ENCODE results near the gene ZNF541.
"Not testable (repeated sequence)": the region's sequence is repeated elsewhere in the genome, so short reads cannot be mapped to it uniquely, and the experiment has no call there.

The ZNF541 gene

DNA sequence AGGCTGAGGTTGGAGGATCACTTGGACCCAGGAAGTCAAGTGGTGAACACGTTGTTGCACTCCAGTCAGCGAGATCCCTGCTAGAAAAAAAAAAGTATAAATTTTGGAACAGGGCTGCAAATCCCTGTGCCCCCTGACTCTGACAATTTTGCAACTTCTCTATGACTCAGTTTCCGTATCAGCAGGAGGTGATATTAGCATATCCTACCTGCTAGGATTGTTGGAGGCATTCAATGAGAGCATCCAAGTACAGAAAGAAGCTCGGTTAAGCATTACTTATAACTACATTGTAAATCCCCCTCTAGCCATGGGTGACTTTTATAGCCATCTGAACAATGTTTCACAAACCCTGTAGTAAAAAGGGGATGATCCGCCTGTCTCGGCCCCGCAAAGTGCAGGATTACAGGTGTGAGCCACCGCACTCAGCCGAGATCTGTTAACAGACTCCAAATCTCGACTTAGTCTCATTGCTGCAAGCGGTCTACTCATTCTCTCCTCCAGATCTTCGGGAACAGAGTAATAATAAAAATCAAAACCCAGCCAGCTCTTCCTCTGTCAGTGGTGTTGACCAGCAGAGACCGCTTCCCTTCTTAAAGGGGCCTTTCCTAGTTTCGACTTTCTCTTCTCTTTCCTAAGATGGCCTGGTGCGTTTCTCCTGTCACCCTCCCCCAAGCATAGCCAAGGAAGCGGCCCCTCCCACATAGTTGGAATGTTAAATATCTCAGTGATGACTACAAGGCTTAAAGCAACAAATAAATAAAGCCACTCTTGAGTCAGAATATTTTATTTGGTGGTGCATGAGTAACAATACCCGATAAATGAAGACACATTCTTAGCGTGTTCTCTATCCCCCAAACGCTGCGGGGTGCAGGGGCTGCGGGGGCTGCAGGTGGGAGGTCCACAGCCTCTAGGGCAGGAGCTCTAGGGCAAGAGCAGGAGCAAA is 25.7 kb upstream of the ZNF541 start:
- DNase-seq = peak; percentile 67

DNA sequence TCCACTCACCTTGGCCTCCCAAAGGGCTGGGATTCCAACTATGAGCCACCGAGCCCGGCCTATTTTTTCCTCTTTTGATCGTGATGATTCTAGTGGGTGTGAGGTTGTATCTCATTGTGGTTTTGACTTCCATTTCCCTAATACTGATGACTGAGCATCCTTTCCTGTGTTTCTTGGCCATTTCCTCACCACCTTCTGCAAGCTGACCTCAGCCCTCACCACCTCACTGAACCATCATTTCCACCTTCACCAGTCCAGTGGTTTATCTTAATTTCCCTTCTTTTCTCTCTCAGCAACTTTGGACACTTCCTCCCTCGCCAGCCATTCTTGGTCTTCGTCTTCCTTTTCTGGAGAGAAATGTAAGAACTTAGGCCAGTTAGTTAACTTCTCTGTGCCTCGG is 23.0 kb upstream of the ZNF541 start:
- DNase-seq = peak; percentile 64

DNA sequence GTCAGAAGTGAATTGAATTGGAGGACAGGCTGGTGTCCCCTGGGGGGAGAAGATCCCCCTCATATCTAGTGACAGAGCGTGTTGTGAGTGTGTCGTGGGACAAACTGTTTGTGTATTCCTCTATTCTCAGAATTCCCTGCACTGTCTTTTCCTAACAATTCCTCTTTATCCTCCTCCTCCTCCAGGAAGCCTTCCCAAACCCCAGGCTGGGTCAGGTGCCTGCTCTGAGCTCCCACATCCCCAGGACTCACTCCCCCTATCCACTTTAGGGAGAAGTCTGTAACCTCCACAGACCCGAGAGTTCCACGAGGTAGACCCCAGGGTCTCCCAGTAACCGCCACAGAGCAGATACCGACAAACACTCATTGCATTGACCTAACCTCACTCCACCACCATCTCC is 20.9 kb upstream of the ZNF541 start:
- no peak for DNase-seq

DNA sequence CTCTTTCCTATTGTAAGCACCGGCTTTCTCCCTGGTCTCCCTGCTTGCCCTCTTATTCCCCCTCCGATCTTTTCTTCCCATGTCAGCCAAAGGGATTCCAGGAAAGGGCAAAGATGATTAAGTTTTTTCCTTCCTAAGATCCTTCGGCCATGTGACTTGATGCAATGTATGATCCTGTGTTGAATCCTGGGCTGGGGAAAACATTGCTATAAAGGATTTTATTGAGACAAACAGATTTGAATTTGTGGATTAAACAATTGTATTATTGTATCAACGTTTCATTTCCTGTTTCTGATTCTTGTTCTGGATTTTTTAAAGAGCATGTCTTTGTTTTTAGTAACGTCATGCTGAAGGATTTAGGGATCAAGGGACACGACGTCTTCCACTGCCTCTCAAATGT is 16.9 kb upstream of the ZNF541 start:
- no peak for DNase-seq

DNA sequence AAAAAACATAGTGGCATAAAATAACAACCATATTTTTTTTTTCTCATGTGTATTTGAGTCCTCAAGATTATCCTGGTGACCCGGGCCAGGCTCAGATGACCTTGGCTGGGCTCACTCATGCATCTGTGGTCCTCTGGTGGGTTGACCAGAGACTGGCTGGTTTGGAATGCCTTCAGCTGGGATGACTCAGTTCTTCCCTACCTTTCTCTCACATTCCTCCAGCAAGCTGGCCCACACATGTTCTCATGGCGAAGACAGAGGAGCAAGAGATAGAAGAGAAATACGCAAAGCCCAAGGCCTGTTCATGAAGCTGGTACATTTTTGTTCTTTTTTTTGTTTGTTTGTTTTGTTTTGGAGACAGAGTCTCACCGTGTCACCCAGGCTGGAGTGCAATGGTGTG is 14.3 kb upstream of the ZNF541 start:
- DNase-seq = no peak

DNA sequence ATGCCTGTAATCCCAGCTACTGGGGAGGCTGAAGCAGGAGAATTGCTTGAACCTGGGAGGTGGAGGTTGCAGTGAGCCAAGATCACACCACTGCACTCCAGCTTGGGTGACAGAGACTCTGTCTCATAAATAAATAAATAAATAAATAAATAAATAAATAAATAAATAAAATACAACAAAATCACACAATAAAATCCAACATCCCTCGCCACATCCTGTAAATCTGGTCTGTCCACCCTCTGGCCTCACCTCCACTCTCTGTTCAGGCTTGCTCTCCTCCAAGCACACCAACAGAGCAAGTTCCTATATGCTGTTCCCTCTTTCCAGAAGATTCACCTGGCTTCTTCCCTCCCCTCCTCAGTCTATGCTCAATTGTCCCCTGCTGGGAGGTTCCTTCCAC is 10.2 kb upstream of the ZNF541 start:
- DNase-seq = not testable (repeated sequence)

DNA sequence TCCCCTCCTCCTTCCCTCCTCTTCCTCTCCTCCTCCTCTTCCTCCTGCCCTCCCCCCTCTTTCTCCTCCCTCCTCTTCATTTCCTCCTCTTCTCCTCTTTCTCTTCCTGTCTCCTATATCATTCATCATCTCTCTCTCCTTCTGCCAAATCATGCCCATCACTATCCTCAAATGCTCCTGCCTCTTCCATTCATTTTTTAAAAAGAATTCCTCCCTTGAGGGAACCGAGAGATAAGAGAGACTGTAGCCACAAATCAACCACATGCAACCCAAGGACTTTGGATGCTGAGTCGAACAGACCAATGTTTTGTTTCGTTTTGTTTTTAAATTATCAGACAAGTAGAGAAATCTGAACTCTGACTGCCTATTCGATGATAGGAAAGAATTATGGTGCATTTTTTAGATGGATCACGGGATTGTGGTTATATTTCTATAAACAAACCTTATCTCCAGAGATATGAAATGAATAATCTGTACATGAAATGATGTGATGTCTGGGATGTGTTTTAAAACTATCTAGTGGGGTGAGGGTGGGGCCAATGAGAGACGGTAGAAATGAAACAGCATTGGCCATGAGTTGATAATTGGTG is 9.5 kb upstream of the ZNF541 start:
- no peak for DNase-seq

DNA sequence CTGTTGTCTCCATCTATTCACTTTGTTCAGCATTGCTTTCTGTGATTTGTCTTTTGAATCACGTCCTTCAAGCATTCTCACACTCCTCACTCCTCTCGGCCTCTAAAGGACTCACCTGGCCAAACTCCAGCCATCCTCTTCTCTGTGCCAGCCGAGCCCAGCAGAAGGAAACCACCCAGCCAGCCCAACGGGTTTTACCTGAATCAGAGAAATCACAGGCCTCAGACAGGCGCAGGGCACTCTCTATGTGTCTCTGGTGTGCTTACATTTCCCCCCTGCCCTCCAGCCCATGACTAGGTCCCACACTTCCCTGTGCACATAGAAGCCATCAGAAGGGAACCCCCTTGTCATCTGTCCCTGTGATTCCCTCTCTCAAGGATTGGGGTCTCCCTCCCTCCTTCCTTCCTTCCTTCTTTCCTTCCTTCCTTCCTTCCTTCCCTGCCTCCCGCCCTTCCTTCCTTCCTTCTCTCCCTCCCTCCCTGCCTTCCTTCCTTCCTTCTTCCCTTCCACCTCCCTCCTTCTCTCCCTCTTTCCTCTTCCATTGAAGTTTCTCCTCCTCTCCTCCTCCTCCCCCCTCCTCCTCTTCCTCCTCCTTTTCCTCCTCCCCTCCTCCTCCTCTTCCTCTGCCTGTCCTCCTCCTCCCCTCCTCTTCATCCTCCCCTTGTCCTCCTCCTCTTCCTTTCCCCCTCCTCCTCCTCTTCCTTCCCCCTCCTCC is 8.8 kb upstream of the ZNF541 start:
- no peak for DNase-seq

DNA sequence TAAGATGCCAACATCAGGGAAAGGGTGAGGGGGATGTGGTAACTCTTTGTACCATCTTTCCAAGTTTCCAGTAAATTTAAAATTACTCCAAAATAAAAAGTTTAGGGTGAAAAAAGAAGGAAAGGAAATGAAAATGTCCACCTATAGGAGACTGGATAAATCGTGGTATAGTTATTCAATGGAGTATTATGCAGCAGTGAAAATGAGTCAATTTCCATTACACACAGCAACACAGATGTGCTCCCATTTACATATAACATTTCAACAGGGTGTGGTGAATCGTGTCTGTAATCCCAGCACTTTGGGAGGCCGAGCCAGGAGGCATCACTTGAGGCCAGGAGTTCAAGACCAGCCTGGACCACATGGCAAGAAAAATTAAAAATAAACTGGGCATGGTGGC is 7.4 kb upstream of the ZNF541 start:
- no peak for DNase-seq

DNA sequence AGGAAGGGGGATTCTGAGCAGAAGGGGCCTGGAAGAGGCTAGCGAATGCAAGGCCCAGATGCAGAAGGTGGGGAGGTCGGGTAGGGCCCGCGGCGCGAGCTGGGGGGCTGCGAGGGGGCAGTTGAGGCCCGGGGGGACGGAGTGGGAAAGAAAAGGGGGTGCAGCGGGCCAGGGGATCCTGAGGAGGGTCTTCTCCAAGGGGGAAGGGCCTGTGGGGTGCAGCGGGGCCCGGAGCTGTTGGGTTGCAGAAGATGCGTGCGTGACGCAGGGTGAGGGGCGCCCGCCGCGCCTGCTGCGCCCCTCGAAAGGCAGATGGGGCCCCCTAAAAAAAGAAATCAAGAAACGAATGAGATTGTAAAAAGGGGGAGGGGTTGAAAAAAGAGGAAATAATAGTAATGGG is 313 bp downstream of the ZNF541 start:
- DNase-seq = no peak

DNA sequence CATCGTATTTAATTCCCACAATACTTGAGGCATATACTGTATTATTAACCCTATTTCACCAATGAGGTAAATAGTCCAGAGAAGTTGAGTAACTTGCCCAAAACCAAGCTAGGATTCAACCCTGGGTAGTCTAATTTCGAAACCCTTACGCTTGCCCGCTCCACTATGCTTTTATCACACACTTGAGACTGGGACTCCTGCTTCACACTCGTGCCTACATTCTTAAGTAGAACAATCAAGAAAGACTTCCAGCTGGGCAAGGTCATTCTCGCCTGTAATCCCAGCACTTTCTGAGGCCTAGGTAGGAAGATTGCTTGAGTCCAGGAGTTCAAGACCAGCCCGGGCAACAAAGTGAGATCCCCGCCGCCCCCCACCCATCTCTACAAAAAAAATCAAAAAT is 3.6 kb downstream of the ZNF541 start:
- no peak for DNase-seq

DNA sequence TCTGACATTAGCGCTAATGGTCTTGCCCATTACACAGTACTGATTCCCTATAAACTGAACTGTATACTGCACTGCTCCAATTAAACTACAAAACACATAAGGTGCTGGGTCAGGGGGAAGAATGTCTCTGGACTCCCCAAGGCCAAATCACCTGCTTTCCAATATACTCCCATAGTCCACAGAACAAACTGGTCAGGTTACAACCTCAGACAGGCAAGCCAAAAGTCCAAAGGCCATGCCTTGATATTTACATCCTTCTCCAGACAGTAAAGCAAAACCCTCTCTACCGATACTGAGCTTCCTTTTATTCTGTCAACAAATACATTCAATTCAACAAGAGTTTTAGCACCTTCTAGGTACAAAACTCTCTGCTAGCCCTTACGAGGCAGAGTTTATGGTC is 8.9 kb downstream of the ZNF541 start:
- DNase-seq = no peak

DNA sequence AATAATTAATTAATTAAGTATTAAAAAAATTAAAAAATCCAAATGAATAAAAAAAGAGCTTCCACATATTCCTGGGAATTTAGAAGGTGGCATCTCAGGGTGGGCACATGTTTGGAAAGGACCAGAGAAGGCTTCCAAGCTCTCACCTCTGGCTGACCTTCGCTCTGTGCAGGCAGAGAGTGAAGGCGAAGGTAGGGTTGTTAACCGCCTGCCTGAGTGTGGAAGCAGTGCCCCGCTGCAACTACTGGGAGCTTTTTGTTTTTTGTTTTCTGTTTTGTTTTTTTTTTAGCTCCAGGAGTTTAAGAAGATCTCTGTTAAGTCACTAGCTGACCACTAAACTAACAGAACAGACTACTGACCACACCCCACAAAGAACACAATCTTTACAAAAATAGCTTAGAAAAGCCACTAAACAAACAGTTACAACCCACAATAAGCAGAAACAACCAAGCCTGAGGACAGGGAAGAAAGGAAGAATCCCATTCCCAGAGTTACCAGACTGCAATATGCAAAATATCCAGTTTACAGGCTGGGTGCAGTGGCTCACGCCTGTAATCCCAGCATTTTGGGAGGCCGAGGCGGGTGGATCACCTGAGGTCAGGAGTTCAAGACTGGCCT is 11.4 kb downstream of the ZNF541 start:
- no peak for DNase-seq

DNA sequence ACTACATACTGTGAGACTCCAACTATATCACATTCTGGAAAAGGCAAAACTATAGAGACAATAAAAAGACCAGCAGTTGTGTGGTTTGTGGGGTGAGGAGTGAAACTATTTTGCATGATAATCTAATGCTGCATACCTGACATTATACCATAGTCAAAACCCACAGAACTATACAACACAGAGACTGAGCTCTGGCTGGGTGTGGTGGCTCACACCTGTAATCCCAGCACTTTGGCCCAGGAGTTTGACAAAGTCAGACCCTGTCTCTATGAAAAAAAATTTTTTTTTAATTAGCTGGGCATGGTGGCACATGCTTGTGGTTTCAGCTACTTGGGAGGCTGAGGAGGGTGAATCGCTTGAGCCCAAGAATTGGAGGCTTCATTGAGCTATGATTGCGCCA is 11.9 kb downstream of the ZNF541 start:
- no peak for DNase-seq

DNA sequence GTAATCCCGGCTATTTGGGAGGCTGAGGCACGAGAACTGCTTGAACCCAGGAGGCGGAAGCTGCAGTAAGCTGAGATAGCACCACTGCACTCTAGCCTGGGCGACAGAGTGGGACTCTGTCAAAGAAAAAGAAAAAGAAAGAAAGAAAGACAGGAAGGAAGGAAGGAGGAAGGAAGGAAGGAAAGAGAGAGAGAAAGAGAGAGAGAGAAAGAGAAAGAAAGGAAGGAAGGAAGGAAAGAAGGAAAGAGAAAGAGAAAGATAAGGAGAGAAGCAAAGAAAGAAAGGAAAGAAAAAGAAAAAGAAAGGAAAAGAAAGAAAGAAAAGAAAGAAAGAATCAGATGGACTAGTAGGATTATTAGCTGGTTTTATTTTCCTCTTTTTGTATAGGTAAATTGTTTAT is 22.8 kb downstream of the ZNF541 start:
- no peak for DNase-seq

DNA sequence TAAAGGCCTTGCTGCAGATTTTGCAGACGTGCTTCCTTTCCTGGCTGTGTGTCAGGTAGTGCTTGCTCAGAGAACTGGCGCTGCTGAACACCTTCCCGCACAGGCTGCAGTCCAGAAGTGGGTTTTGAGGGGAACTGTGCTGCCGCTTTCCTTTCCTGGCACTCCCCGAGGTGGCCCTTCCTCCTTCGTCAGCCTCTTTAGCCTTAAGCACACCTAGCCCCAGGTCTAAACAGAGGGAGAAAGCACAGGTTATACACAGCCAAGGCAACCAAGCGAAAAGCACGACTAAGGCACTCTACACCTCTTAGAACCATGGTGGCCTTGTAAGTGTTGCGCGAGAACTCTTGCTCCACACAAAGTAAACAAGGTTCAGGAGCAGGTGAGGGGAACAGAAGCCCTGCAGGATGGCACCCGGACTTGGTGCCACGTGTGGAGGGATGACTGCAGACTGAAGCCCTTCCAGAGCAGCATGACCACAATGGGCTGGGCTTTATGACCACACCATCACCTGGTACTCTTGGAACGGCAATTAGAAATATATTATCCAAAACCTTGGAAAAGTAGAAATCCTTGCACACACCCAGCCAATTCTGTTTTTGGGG is 23.6 kb downstream of the ZNF541 start:
- DNase-seq = no peak

DNA sequence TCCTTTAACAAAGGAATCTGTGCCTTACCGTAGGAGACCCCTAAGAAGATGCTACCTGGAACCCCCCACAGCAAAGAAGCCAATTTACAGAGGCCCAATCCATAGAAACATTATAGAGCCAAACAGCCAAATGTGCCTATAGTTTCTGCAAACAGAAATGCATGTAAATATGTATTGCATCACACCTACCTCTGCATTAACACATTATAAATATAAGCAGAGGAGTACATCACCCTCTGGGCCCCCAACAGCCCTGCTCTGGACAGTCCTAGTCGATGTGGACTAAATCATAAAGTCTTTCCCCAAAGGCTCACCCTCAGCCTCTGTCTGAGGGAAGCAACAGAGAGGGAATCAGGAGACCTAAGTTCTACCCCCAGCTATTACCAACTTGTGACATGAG is 25.7 kb downstream of the ZNF541 start:
- no peak for DNase-seq

DNA sequence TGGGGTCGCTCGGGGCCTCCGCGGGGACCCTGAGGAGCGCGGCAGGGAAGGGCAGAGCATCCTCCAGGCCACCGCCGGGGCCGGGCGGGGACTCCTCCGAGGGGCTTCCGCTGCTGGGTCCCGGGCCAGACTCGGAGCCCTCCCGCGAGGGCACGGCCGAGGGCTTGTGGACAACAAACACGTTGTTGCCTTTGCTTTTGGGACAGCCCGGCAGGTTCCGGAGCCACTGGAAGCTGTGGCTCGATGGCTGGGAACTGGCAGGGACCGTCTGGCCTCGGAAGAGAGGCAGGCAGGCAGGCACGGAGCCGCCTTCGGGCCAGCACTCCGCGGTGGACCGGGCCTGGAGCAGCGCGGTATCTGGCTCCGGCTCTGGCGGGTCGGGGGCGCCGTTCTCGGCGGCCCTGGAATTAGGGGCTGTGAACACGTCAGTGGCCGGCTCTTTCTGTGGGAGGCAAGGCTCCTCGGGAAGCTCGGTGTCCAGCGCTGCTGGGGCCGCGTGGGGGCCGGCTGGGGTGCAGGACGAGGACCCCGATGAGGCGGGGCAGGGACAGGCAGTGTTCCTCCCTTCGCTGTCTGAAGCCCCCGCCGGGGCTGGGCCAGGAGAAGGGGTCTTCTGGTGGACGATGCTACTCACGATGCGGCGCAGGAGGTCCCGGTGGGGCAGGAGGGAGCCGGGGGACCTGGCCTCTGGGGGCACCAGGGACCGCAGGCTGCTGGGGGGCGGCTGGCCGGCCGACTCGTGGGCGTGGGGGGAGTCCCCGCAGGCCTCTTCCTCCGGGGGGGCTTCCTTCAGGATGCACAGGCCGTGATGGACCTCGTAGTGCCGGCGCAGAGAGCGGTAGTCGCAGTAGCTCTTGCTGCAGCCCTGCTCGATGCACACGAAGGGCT is 27.6 kb downstream of the ZNF541 start:
- DNase-seq = no peak

DNA sequence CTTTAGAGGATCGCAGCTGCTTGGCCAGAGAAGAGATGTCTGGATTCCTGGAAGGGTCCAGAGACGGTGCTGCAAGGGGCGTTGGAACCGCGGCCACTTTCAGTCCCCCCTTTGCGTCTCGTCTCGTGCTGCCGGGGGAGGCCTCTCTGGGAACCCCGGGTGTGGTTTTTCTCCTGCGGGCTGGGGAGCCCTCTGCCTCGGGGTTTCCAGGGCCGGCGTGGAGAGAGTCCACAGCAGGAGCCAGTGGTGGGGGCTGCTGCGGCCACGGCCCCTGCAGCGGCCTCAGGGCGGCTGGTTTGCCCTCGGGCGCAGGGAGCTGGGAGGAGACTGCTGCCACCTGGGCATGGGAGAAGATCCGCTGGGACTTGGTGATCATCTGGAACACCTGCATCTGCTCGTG is 28.5 kb downstream of the ZNF541 start:
- DNase-seq = no peak

DNA sequence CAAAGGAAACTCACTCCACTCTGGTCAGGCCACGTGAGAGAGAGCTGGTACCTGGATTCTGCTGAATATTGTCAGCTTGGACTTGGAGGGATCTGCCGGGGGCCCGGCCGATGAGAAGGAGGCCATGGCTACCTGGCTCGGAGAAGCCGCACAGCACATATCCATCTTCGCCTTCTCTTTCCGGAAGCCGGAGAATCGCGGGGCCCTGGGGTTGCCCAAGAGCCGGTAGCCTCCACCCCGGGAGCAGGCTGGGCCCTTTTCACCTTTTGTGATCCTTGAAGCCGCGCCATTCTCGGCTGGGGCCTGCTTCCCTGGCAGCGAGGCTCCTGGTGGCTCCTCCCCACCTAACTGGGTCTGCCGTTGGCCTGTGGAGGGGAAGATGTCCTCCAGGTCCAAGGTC is 28.9 kb downstream of the ZNF541 start:
- DNase-seq = no peak

DNA sequence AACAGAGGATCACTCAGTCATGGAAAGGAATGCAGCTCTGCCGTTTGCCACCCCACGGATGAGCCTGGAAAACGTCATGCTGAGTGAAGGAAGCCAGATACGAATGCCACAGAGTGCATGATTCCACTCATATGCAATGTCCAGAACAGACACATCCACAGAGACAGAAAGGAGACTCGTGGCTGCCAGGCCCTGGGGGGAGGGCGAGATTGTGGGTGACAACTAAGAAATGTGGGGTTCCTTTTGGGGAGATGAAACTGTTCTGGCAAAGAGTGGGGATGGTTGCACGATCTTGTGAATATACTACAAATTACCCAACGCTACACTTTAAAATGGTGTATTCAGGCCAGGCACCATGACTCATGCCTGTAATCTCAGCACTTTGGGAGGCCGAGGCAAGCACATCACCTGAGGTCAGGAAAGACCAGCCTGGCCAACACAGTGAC is 30.9 kb downstream of the ZNF541 start:
- DNase-seq = no peak

DNA sequence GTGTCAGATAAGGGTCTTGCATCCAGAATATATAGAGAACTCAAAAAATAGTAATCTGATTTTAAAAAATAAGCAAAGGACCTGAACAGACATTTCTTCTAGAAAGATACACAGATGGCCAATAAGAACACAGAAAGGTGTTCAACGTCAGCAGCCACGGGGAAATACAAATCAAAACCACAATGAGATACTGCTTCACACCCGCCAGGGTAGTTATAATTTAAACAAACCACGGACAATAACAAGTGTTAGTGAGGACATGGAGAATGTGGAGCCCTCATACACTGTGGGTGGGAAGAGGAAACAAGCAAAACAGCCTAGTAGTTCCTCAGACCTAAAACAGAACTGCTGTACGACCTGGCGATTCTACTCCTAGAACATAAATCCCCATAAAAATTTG is 31.4 kb downstream of the ZNF541 start:
- DNase-seq = peak; percentile 33
